Activated CD4-positive, alpha-beta T cell treated with anti-CD3 and anti-CD28 coated beads, Interleukin-2, amount 10 ng/mL, durations not matched to agents 7 days and 5 days (primary cell): ENCODE measurements around the gene PARP12. TPM values are rescaled to one million over a fixed set of nuclear protein-coding genes. Genes with fewer than 3 reads are reported as not detected.

Experiments
- CTCF ChIA-PET: fragments of 350-600 bp; sonication (Branson Sonifier 250); formaldehyde crosslinking; loops from one replicate; lab custom pipeline; 2021; ENCODE audit warnings: antibody characterized with exemption; lab: Charles Lee
- POLR2A ChIA-PET: fragments of 350-600 bp; sonication (Branson Sonifier 250); formaldehyde crosslinking; loops from one replicate; lab custom pipeline; 2021; ENCODE audit warnings: antibody characterized with exemption; lab: Charles Lee
- DNase-seq: peaks from one replicate; pipeline ENCODE4 v3.0.0-alpha.2; 2020
- H3K27ac Mint-ChIP-seq: one replicate; pipeline ENCODE4 v1.8.0; 2021; ENCODE audit warnings: mild to moderate bottlenecking, moderate library complexity, mixed read lengths
- H3K27me3 Mint-ChIP-seq: one replicate; pipeline ENCODE4 v1.8.0; 2021; ENCODE audit warnings: mixed read lengths
- H3K36me3 Mint-ChIP-seq: one replicate; pipeline ENCODE4 v1.8.0; 2021; ENCODE audit warnings: low read depth, mixed read lengths
- H3K4me1 Mint-ChIP-seq: one replicate; pipeline ENCODE4 v1.8.0; 2021; ENCODE audit warnings: mixed read lengths
- H3K4me3 Mint-ChIP-seq: one replicate; pipeline ENCODE4 v1.8.0; 2021; ENCODE audit warnings: mild to moderate bottlenecking, moderate library complexity, mixed read lengths
- H3K9me3 Mint-ChIP-seq: one replicate; pipeline ENCODE4 v1.8.0; 2021; ENCODE audit warnings: mixed read lengths
- total RNA-seq, 2 experiments: library from RNA; stranded (reverse); gene quantifications; one replicate each; pipeline ENCODE4 v1.2.3, GENCODE V29; 2021

Gene PARP12
- total RNA-seq, 2 experiments from 2014 or later = 121 to 129 TPM

- CTCF ChIA-PET = interaction anchor here (0.6 to 1.0 kb wide), 2 partner anchors 13 to 64 kb away, joined by 3 read pairs; no protein-coding TSS in a partner anchor
- POLR2A ChIA-PET = no interaction called here
- Mint-ChIP-seq H3K27me3 (no peaks in the 10 kb centered on the region), H3K4me1 (peaks cover 3% of the 10 kb centered on the region), H3K4me3 (no peak overlapping the region), H3K27ac (no peak overlapping the region), H3K9me3 (no peaks in the 10 kb centered on the region), H3K36me3 (no peaks in the 10 kb centered on the region)
- no peak for DNase-seq
These were observed 88.5 kb downstream of the PARP12 start for GRCh38 chr7:139974179-139974811.

Other genes with a start within 250 kb of the PARP12 start
- gene TBXAS1, start 233.7 kb downstream of the PARP12 start, total RNA-seq = 10 to 100 TPM in 1 of 2 experiments, 1 to 10 TPM in 1; 8.8 to 11.8 TPM
- 10 to 100 TPM; 12.5 to 13.5 TPM for gene KDM7A, start 114.0 kb upstream of the PARP12 start, total RNA-seq